ENCODE measurements around the gene RAB27A. TPM values are rescaled to one million over a fixed set of nuclear protein-coding genes. Genes with fewer than 3 reads are reported as not detected.

The RAB27A gene
- polyA plus RNA-seq, 1 of the 3 experiments (the other 2 are of a cell fraction), result 9.6 TPM

DNA sequence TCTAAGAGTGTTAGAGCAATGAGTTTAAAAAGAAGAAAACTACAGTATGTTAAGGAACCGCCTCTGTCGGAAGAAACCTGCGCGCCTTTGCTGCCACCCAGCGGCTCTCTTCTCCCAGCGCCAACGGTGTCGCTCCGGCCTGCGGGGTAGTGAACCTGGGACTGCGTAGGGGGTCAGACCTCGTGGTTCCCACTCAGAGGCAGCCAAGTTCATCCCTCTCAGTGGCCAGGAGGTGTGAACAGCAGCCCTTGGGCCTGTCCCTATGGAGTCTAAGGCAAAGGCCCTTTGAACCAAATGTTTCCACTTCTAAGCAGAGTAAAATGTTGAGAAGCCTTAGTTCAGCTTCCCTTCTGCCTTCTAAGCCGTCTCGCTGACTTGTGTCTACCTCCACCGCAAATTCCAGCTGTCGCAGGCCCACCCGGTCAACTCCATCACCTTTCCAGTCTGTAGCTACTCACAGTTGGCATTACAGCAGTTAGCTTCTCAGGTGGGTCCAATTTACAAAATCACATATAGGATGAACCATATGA is 980 bp upstream of the RAB27A start (continued):
- TF ChIP-seq, protein P1, sequence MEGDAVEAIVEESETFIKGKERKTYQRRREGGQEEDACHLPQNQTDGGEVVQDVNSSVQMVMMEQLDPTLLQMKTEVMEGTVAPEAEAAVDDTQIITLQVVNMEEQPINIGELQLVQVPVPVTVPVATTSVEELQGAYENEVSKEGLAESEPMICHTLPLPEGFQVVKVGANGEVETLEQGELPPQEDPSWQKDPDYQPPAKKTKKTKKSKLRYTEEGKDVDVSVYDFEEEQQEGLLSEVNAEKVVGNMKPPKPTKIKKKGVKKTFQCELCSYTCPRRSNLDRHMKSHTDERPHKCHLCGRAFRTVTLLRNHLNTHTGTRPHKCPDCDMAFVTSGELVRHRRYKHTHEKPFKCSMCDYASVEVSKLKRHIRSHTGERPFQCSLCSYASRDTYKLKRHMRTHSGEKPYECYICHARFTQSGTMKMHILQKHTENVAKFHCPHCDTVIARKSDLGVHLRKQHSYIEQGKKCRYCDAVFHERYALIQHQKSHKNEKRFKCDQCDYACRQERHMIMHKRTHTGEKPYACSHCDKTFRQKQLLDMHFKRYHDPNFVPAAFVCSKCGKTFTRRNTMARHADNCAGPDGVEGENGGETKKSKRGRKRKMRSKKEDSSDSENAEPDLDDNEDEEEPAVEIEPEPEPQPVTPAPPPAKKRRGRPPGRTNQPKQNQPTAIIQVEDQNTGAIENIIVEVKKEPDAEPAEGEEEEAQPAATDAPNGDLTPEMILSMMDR (IDR thresholded peaks at IDR 0.05), result peak; percentile 95
- no peak for TF ChIP-seq SIN3A (IDR thresholded peaks at IDR 0.05; ENCODE audit: borderline replicate concordance, low read depth, low read length)

DNA sequence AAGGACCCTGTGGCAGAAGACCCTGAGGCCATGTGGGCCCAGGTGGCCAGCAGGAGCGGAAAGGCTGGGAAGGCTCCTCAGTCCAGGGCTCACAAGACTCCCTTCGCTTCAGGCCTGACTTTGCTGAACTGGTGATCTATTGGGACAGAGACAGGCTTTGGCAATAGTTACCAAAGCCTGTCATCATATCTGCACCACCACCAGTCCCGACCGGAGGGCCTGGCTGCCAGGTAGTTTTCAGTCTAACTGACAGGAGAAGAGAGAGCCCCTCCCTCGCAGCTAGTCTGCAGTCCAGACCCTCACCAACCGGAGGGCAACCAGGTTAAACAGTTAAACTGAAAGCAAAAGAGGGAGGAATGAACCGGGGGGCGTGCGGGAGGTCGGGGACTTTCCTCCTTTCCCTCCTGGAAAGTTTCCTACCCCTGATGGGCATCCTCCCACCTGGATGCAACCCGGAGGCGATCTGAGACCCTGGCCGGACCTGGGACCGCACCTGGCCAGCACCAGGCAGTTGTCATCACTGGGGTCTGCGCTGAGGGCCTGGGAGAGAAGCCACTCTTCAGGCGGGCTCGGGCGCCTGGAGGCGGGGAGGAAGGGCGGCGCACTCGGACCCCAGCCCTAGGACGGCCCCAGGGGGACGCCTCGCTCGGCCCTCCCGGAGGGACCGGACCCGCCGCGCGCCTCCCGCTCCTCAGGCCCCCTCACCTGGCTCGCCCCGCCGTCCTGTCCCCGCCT is 435 bp downstream of the RAB27A start:
- Histone ChIP-seq H3F3A (replicated peaks; ENCODE audit: insufficient read depth) (peaks cover 4% of the 10 kb centered on the region), H3K36me3 (replicated peaks in 1 of 2; ENCODE audit: control insufficient read depth in 1 of 2, insufficient read depth in 2 of 2, low read length in 1 of 2) (no peaks in the 10 kb centered on the region), H3K27me3 (ENCODE audit: insufficient read depth) (no peaks in the 10 kb centered on the region), H3K79me2 (ENCODE audit: insufficient read depth) (peaks cover 8% of the 10 kb centered on the region; the same call in 1 of the 2 replicates), H3K4me3 (ENCODE audit: low read depth in 2 of 2, low read length in 1 of 2) (peak overlapping the region; percentile 74 to 87), H3K4me2 (peak overlapping the region; percentile 100), H3K9ac (peak overlapping the region; percentile 91), H2AFZ (ENCODE audit: low read depth) (peak overlapping the region; percentile 98; the same call in 1 of the 2 replicates), H4K20me1 (ENCODE audit: insufficient read depth) (no peaks in the 10 kb centered on the region), H3K9me3 (no peaks in the 10 kb centered on the region), H3K27ac (ENCODE audit: low read depth in 2 of 2, low read length in 1 of 2) (peak overlapping the region; percentile 15 to 88; a peak in 2 of 4 replicates), H3K4me1 (ENCODE audit: control insufficient read depth in 1 of 2, insufficient read depth in 2 of 2, low read depth in 1 of 2, low read length in 1 of 2) (peaks cover 0 to 11% of the 10 kb centered on the region in 2 experiments; a peak in 1 of 4 replicates), H3K9me2 (no peaks in the 10 kb centered on the region)
- POLR2A ChIA-PET, result interaction anchor here (0.7 kb wide), 1 partner anchor 72 kb away, joined by 3 read pairs; no protein-coding TSS in a partner anchor
- CTCF ChIA-PET, result interaction anchor here (1.2 to 2.2 kb wide), 2 partner anchors 22 to 71 kb away, joined by 3 to 7 read pairs; no protein-coding TSS in a partner anchor
- TF ChIP-seq TCF12 (IDR thresholded peaks at IDR 0.05) (no peak), JUND (IDR thresholded peaks at IDR 0.05) (no peak), RCOR1 (IDR thresholded peaks at IDR 0.05; ENCODE audit: low read length) (no peak), EZH2phosphoT487 (IDR thresholded peaks at IDR 0.05; ENCODE audit: borderline replicate concordance, low read depth) (no peak), NFIC (IDR thresholded peaks at IDR 0.05; ENCODE audit: borderline replicate concordance) (no peak), GATA2 (CRISPR knock-in tag; IDR thresholded peaks at IDR 0.05) (no peak), TAF1 (IDR thresholded peaks at IDR 0.05; ENCODE audit: borderline replicate concordance, low read depth, low read length) (no peak), GABPA (IDR thresholded peaks at IDR 0.05; ENCODE audit: low read depth) (no peak), CHD2 (IDR thresholded peaks at IDR 0.05; ENCODE audit: low read length, partially characterized antibody) (no peak)
- TF ChIP-seq, protein P2, sequence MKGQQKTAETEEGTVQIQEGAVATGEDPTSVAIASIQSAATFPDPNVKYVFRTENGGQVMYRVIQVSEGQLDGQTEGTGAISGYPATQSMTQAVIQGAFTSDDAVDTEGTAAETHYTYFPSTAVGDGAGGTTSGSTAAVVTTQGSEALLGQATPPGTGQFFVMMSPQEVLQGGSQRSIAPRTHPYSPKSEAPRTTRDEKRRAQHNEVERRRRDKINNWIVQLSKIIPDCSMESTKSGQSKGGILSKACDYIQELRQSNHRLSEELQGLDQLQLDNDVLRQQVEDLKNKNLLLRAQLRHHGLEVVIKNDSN (IDR thresholded peaks at IDR 0.05; ENCODE audit: borderline replicate concordance, low read depth), result no peak
- WGBS (ENCODE audit: low lambda C conversion rate), result 12% methylated on average over 10 of the region's 37 CpGs
- DNase-seq, result no peak
